T1000 (cell line): ENCODE measurements around the gene BRD9.

Source experiments
- DNase-seq: peaks from one replicate; lab custom pipeline; 2025; ENCODE audit warnings: mixed read lengths; lab: John Stamatoyannopoulos, UW

BRD9 gene

DNA sequence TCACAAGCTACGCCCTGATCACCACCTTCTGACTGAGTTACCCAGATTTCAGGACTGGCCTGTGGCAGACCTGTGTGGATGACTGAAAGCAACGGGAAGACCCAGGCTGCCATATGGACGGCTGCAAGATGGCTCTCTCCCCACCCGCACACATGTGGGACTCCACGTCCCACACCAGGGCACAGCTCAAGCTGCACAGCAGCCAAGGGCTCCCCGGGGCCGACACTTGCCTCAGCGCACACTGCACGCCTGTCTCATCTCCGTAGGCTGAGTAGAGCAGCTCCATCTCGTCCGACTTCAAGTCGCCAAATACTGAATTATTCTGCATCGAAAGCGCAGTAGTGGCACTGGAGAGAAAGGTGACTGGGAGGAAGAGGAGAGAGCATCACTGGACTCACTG is 14.5 kb downstream of the BRD9 start:
- no peak for DNase-seq

DNA sequence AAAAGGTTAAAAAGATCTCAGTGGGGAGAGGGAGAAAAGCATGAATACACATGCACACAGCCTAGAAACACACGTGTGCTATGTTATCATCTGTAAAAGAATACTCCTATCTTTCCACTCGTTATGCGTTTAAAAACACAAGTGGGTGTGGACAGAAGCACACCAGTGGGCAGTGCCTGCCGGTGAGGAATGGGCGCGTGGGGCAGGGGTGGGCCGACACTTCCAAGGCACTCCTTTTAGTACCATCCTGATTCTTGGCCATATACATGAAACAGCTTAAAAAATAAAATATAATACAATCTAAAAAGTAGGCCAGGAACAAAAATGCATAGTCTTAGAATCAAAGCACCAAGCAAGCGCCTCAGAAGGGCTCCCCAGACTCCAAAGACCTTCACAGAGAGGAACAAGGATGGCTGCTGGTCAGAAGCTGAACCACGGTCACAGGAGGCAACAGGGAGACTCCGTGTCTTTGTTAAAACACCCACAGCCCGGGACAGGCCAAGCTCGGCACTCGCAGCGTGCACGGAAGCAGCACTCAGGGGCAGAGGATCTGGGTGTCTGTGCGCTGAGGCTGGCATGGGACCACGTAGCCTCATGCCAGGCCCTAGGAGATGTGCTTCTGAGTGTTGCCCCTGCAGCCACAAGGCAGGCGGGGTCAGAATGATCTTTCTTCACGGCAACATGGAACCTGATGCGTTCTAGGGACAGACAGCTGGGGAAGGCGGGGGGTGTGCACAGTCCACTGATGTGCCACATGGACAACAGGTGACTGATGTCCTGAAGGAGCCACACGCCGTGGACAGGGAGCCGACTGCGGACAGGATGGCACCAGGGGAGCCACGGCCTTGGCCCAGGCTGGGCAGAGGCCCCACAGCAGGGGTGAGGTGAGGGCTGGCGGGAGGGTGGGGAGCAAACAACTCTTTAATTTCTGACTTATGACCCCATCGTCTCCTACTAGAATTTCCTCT is 15.9 kb downstream of the BRD9 start:
- no peak for DNase-seq

DNA sequence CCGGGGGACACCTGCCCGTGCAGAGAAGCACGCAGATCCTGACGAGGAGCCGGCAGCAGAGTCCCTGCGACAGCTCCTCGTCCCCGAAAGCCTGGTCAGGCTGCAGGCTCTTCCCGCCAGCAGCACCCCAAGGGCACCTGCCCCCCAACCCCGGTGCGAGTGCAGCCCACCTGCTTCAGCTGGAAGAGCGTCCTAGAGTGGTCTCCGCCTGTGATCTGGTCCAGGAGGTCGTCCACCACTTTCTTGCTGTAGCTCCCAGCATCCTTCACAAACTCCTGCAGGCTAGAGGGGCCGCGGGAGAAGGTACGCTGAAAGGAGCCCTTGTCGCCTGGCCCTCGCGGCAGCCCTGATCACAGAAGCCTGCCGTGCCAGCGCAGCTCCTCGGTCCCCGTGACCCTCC is 16.7 kb downstream of the BRD9 start:
- DNase-seq = no peak

DNA sequence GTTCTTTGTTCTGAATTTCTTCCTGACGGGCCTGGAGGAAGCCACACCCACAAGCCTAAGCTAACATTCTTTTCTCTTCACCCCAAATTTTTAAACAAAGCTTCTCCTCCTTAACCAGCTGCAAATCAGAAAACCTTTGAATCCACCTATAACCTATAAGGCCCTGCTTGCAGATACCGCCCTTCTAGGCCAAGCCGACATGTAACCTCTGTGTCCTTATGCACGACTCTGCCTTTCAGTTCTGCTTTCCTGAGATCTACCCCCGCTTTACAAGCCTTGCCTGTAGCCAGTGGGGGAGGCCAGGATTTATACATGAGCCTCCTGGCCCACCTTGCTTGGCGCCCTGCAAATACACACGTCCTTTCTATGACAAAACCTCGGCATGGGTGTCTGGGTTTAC is 19.3 kb downstream of the BRD9 start:
- DNase-seq = no peak

DNA sequence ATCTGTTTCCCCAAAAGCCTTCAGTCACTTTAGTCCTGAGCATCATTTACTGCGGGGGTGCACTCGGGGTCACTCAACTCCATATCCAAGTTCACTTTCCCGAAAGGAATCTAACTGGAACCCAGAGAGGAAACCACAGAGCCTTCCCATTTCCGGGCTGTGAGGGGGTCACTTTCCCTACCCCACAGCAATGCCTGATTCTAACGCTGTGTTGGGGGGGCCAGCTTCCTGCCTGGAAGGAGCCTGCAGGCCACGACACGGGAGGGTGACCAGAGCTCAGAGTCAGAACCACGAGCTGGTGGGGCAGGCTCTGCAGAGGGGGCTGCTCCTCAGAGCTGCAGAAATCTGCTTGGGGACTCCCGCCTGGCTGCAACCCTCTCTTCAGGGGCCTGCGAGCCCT is 20.3 kb downstream of the BRD9 start:
- DNase-seq = no peak

DNA sequence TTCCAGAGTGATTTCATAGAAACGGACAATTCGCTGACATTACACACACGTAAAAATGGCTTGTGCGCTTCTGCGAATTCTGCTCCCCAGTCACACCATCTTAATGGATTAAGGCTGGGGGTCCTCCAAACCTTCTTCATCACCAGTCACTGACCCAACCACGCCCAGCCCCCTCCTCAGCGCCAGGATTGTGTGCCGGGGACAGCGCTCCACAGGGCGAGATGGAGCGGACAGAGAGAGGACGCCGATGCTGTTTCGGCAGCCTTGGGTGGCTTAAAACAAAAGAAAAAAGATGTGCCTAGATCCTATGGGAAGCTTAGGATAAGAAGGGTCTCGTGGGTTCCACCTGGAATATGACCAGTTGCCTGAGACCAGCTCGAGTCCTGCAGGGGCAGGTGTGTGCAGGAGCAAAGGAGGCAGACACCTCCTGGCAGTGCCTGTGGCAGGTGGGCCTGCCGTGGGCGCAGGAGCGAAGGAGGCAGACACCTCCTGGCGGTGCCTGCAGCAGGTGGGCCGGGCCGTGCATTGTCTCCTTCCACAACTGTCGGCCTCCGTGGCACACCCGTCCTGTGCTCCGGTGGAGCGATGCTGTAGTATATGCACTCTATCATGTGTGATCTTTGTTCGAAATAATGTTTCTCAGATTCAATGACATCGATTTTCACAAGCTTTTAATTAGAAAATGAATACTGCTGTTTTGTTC is 20.9 kb downstream of the BRD9 start:
- no peak for DNase-seq

DNA sequence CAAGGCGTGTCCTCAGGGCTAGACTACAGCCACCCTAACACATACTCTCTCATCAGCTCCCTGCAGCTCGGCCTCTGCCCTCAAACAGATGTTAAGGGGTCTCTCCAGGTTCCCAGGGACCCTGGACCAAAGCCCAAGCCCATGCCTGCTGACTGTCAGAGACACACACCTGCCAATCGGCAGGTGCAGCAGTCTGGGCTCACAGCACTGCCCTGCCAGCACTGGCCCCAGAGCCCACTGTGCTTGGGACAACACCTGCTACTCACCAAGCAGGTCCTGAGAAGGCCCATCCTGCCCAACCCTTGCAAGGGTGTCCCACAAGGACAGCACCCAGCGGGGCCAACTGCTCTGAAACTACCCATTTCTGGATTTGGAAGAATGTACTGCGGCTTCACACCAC is 21.6 kb downstream of the BRD9 start:
- DNase-seq = no peak

DNA sequence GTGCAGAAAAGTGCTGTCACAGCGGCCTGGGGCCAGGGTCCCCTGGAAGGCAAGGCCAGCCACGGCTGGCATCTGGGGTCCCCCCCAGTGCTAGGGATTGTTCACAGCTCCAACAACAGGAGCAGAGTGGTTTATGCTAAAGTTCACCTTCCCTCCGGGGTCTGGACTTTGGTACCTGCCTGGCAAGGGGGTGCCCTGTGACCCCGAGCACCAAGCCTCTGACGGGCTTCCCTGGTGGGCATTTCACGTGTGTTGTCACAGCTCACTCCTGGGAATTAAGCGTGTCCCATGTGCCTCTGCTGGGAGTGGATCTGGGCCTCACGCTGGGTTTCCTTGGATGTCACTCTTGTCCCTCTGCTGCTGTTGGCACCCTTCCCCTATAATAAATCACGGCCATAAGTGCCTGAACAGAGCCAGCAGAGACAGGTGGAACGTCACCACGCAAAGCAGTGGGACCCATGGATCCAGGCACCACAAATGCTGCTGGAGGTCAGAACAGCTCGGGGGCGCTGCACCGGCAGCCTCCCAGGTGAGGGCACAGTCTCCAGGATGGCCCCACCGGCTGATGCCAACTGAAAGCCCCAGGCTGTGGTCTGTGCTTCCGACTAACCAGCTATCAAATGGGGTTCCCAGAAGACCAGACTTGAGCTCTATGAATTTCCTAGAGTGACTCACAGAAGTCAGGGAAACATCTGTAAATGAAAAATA is 24.0 kb downstream of the BRD9 start:
- DNase-seq = no peak

DNA sequence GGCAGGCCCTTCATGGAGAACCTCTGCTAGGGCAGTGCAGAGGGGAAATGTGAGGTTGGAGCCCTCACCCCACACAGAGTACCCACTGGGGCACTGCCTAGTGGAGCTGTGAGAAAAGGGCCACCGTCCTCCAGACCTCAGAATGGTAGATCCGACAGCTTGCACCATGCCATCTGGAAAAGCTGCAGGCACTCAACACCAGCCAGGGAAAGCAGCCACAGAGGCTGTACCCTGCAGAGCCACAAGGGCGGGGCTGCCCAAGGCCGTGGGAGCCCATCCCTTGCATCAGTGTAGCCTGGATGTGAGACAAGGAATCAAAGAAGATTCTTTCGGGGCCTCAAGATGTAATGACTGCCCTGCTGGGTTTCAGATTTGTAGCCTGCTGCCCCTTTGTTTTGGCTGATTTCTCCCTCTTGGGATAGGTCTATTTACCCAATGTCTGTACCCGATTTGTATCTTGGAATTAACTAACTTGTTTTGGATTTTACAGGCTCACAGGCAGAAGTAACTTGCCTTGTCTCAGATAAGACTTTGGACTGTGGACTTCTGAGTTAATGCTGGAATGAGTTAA is 25.2 kb downstream of the BRD9 start:
- no peak for DNase-seq

DNA sequence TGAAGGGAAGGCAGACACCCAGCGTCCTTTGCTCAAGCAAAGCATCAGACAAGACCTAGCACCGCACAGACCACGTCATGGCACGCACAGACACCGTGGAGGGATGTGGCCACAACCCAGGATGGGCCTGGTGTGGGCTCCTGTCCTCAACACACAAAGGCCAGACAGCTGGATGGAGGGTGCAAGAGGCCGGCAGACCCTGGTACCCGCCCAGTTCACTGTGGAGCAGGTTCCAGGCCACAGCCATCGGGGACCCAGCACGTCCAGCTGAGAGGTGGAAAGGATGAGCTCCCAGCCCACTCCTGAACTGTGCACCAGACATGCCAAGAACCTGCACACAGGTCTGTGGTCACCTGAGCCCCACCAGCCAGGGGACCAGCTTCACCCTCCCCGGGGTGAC is 26.8 kb downstream of the BRD9 start:
- no peak for DNase-seq

DNA sequence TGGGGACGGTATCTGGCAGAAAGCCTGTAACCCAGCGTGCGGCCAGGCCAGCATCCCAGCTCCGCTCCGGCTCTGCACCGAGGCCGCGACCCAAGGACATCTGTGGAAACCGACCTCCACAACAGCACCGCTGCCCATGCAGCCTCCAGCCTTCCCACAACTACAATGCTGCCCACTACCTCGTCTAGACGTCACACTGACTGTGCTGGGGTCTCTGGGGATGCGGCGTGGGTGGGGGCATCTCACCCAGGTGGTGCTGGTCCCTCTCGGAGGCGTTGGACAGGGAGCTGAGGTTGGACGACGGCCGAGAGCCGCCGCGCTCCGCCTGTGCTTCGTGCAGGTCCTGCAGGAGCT is 27.5 kb downstream of the BRD9 start:
- no peak for DNase-seq

DNA sequence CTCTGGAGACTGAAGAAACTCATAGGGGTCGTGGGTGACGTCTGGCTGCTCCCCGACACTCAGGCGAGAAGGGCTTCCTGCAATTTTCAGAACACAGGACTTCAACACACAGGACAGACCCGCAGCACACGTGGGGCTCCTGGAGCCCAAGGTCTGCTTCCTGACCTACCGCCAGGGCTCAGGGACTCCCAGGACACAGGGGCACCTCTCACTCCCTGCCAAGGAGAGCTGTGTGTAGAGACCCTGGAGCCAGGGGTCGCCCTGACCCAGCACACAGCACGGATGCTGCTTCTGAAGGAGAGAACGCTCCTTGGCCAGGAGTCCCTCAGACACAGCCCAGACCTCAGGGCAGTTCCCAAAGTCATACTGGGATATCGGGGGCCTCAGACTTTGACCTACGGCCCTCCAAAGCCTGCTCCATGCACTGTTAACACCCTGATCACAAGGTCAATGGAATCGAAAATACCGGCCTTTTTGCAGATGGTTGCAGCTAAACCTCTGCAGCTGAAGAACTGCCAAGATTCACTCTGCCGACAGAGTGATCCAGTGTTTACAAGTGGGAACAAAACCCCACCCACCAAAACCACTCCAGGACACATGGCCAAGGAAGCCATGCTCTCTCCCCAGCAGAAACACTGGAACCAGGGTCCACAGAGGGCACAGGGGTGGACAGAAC is 28.0 kb downstream of the BRD9 start:
- no peak for DNase-seq

DNA sequence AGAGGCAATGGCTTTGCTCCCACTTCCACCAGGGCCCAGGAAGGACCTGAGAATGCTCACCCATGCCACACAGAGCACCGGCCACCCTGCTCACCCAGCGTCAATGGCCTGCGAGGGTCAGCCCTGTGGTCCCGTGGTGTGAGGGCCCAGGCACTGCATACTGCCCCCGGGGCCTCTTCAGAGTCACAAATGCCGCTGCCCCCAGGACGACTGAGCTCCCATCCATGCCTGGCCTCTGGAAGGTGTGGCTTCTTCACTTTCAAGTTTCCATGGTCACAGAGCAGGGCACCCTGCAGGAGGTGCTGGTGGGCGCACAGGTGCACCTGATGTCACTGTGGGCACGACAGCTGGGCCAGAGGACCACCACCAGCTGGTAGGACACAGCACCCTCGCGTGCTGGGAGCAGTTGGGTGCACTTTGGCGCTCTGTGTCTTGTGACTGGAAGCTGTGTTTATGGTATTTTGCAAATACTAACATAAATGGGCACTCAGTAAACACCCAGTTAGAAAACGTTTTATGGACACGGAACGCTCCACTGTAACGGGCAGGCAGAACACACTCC is 29.3 kb downstream of the BRD9 start:
- DNase-seq = no peak

DNA sequence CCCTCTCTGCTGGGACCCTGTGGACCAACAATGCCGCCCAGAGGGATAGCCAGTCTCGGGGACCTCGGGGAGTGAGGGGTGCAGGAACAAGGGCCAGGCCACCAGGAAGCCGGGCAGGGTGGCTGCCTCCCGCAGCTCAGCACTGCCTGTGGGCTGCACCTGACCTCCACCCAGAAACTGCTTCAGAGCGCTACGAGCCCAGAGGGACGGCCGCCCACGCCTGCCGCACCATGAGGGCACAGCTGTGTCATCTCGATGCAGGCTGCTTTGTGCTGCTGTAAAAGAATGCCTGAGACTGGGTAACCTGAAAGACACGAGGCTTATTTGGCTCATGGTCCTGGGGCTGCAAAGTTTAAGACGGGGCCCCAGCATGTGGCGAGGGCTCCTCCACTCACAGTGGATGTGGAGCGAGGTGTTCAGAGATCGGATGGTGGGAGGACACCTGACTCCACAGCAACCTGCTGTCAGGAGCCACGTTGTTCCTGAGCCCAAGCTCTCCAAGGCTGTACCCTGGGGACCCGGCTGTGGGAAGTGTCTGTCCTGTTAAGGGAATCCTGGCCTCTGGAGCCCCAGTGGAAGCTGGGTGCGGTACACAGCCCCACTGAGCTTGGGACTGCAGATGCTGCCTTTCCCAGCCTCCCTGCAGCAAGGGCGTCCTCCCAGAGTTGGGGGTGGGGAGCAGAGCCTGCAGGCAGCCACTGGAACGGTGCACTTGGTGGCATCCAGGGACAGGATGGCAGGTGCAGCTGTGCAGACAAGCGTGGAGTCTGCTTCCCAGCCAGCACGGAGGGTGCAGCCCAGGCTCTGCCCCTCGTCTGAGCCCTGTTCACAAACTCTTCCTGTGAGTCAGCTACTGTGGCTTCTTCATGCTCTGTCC is 30.0 kb downstream of the BRD9 start:
- no peak for DNase-seq

DNA sequence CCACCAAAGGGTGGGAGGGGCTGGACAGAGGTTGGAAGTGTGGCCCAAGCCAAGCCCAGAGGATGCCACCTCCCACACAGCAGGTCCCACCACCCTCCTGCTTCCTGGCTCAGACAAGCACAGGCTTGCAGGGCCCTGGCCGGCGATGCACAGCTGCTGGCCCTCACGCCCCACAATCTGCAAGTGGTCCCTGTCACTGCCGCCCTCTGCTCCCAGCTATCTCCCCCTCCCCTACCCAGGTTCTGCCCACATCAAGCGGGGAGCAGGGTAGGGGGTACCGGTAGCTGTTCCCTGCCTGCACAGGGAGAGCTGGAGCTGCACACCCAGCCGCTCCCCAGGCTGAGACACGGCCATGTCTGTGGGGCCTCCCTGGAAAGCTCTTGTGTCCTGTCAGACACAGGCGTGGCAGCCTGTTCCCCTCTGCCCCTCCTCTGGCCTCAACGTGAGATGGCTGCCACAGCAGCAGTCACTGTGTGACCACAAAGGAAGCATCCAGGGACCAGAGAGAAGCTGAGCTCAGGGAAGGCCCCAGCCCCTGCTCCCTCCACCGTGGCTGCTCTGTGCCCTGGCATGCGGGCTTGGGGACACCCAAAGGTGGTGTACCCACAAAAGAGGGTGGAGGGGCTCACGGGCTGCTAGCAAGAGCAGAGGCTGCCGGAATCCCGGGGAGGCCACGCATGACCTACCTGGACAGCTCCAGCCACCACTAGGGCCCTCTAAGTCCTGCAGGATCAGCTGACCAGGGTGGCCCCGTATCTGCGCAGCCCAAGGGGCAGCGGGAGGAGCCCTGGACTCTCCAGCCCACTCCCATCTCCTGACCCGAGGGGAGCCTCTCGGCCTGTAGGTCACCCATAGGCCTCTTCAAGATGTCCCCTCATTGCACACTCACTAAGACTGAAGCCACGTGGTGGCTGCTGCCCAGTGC is 30.9 kb downstream of the BRD9 start:
- DNase-seq = no peak

DNA sequence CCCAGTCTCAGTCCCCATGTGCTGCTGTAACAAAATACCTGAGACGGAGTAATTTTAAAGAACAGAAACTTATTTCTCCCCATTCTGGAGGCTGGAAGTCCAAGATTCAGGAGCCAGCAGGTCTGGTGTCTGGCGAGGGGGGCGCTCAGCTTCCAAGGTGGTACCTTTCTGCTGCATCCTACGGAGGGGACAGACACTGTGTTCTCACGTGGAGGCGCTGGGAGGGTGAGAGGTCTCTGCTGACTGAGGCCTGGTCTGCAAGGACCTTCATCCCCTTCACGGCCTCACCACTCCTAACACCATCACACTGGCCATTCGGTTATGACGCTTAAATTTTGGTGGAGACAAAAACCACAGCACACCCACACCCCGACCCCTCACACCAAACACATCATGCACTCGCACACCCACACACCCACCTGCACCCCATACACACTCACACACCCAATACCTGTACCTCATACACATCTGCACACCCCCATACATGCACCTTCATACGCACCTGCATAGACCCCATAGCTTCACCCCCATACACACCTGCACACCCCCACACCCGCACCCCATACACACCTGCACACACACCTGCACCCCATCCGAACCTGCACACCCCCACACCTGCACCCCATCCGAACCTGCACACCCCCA is 32.0 kb downstream of the BRD9 start:
- no peak for DNase-seq

DNA sequence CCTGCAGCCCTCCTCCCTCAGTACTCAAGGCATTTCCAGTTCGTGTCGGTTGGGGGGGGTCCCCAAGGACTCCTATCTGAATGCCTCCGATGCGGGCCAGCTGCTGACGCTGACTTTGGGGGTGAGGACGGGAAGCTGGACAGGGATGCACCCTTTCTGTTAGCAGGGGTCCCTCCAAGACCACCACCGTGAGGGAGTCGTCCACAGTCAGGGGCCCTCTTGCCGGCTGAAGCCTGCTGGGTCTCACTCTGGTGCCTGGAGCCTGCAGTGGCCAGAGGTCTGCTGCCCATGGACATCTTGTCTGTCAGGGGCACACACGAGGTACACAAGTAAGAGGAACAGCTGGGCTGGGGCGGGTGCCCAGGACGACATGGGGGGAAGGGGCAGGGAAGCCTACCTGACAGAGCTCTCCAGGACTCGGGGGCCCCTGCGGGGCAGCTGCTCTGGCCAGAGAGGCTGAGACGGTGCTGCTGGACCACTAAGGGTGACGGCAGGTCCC is 32.8 kb downstream of the BRD9 start:
- no peak for DNase-seq

DNA sequence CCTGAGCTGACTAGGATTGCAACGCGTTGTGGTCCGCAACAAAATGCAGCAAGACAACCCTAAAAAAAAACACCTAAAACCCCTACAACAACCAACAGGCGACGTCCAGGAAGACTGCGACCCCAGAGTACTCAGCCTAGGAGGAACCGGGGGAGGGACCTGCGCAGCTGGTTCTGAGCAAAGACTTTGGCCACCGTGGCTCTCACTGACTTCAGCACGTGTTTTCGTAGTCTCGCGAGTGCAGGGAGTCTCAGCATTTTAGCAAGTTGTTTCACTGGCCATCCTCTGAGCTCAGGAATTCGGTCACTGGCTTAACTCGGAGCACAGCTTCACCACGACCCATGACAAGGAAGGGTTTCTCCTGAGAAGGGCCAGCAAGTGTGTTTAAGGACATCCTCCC is 33.2 kb downstream of the BRD9 start:
- DNase-seq = no peak

DNA sequence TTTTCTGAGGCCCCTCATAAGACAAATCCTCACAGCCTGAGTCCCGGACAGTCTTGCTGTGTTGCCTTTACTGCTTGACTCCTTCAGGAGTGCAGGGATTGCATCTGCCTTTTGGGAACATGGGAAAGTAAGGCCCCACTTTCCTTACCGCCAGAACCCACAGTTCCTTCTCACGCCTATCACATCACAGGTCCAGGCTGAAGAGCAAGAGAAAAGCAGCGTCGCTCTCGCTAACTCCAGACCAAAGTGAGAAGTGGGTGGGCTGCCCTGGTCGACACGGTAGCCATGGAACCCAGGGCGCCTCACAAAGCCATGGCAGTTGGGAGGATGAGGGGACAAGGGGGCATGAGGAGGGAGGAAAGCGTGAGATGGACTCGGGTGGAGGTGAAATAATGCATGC is 33.9 kb downstream of the BRD9 start:
- no peak for DNase-seq
